GM19328 (cell line): ENCODE results near the gene FANCL.
"Not testable (repeated sequence)": the region's sequence is repeated elsewhere in the genome, so short reads cannot be mapped to it uniquely, and the experiment has no call there.

Experiments
- ATAC-seq: cut with Tn5 transposase; IDR thresholded peaks from one replicate; pipeline ENCODE4 v1.9.1; 2021; ENCODE audit warnings: mild to moderate bottlenecking, moderate library complexity; ENCODE audit not compliant: unreplicated experiment

FANCL gene

GRCh38 chr2:58240670-58241545, at the start of gene FANCL:
Gene FANCL, minus strand, starts transcription at chr2:58241325. Its CDS starts 12 bp downstream, at chr2:58241313.
- peak; percentile 74 for ATAC-seq

- no peak for ATAC-seq
These were observed 47.9 kb upstream of the FANCL start for GRCh38 chr2:58289029-58289428.

GRCh38 chr2:58283931-58284330, 42.8 kb upstream of the FANCL start:
- ATAC-seq: no peak

DNA sequence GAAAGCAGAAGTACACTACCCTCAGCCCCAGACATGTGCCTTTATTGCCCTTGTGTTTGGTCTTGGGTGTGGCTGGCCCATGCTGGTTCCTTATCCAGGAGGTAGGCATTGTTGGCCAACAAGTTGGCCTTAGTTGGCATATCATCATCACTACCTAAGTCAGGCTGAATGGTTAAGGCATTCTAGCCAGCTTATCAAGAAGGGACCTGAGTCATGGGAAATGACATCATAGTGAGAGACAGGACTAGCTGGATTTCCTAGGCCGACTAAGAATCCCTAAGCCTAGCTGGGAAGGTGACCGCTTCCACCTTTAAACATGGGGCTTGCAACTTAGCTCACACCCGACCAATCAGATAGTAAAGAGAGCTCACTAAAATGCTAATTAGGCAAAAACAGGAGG, 34.0 kb upstream of the FANCL start:
- ATAC-seq: not testable (repeated sequence)

DNA sequence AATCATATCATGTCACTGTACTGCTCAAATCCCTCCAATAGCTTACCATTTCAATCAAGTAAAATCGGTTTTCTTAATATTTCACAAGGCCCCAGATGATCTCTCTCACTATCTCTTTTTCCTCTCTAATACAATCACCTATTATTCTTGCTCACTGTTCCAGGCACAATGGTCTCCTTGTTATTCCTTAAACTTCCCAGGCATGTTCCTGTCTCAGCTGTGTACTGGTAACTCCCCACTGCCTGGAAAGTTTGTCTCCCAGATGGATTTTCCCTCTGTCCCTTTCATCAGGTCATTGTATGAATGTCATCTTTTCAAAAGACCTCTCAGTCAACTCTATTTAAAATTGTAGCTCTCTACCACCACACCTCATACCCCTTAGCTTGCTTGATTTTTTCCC, 30.7 kb upstream of the FANCL start:
- no peak for ATAC-seq

- ATAC-seq: no peak
These were observed 27.6 kb upstream of the FANCL start for GRCh38 chr2:58268685-58269084.

DNA sequence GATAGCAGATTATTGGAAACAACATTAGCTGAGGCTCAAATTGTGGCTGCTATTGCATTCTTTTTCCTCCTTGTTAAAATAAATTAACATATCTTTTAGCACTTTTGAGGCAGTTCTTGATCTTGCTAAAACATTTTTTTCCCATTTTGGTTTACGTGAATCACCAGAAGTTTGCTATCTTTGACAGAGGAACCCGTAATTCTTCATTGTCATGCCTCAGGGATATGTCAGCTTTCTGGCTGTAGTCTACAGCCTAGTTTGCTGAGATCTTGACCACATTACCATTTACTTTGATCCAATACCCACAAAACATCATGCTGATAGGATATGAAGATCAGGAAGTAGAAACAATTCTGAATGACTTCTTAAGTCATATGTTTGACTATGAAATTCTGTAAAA, 25.1 kb upstream of the FANCL start:
- no peak for ATAC-seq

- no peak for ATAC-seq
These were observed 20.1 kb upstream of the FANCL start for GRCh38 chr2:58261209-58261608.

- not testable (repeated sequence) for ATAC-seq
These were observed 17.3 kb upstream of the FANCL start for GRCh38 chr2:58258456-58258855.

DNA sequence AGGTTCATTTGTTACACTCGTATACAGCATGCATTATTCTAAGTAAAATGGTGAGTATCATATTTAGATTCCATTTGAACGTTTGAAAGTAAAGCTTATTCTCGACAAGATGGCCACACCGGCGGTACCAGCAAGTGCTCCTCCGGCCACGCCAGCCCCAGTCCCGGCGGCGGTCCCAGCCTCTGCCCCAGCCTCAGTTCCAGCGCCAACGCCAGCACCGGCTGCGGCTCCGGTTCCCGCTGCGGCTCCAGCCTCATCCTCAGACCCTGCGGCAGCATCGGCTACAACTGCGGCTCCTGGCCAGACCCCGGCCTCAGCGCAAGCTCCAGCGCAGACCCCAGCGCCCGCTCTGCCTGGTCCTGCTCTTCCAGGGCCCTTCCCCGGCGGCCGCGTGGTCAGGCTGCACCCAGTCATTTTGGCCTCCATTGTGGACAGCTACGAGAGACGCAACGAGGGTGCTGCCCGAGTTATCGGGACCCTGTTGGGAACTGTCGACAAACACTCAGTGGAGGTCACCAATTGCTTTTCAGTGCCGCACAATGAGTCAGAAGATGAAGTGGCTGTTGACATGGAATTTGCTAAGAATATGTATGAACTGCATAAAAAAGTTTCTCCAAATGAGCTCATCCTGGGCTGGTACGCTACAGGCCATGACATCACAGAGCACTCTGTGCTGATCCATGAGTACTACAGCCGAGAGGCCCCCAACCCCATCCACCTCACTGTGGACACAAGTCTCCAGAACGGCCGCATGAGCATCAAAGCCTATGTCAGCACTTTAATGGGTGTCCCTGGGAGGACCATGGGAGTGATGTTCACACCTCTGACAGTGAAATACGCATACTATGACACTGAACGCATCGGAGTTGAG, 10.4 kb upstream of the FANCL start:
- not testable (repeated sequence) for ATAC-seq

DNA sequence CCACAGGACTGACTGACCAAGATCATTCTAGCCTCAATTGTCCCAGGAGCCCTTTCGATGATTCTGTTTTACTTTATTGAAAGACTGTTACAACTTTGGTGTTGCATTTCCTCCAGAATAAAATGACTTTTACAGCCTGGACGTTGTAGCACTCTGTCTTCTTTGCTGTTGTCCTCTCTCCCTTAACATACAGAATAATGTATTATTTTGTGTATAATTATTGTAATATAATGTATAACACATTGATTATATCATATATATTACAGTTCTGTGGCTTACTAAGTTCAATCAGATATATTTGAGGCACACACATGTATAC, 380 bp upstream of the FANCL start:
- no peak for ATAC-seq

DNA sequence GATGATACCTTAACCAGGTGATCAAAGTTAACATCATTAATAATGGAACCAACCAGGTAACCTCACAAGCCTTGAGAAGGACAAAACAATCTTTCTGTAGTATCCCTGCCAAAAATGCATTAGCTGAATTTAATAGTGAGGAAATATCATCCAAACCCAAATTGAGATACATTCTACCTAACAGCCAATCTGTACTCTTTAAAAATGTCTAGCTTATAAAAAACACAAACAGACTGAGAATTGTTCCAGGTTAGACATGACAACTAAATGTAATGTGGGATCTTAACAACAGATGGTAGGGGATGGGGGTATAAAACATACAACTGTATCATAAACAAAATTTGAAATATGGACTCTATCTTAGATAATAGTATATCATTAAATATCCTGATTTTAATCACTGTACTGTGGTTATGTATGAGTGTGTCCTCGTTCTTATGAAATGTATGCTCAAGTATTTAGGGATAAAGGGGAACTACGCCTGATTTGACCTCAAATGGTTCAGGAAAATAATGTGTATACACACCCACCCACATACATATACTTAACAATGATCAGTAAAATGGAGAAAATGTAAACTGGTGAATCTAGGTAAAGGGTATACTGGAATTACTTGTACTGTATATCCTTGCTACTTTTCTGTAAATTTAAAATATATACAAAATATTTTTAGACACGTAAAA, 1.7 kb downstream of the FANCL start:
- no peak for ATAC-seq

DNA sequence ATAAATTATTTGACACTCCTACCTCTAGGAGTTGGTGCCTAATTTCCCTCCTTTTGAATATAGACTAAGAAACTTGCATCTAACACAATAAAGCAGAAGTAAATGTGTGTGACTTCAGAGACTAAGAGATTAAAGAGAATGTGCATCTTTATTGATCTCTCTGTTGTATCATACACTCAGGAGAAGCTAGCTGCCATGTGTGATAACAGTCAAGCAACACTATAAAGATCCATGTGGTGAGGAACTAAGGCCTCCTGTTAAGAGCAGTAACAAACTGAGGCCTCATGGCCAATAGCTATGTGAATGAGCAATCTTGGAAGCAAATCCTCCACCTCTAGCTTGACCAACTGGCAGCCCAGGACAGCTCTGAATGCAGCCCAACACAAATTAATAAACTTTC, 3.4 kb downstream of the FANCL start:
- ATAC-seq: no peak

DNA sequence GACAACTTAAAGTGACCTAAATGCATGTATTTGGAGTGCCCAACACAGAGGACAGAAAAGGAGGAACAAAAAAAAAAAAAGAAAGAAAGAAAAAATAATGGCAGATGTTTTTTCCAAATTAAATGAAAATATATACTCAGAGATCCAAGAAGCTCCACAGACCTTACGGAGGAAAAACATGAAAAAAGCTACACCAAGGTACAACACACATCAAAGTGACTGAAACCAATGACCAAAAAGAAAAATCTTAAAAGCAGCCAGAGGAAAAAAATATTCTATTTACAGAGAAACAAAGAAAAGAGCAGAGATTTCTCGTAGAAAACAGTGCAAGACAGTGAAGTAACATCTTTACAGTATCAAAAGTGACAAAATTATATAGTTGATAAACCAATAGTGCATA, 5.1 kb downstream of the FANCL start:
- no peak for ATAC-seq

DNA sequence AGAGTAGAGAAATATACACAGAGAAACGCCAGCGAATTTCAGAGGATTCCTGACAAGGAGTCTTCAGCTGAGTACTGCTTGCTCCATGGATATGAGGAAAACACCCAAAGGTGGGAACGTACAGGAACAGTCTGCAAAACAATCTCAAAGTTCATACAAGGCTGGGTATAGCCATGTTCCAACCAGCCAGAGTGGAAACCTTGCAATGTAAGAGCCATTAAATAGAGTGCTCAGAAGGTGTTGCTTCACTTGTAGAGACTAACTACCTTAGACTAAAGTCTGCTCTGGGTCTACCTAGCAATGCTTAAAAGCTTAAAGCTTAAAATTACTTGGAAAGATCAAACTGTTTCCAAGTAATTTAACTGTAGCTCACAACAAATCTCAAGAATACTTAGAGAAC, 6.0 kb downstream of the FANCL start:
- no peak for ATAC-seq

DNA sequence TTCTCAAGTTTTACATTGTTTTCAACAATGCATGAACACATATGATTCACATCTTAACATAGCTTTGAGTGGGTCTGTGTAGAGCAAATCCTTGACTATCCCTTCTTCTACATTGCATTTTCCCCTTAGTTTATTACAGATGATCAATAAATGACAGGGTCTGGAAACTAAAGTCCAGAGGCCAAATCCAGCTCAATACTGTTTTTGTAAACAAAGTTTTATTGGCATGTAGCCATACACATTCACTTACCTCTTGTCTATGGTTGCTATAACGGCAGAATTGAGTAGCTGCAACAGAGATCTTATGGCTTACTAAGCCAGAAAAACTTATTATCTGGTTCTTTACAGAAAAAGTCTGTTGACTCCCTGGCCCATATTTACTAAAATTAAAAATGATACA, 12.8 kb downstream of the FANCL start:
- ATAC-seq: no peak

DNA sequence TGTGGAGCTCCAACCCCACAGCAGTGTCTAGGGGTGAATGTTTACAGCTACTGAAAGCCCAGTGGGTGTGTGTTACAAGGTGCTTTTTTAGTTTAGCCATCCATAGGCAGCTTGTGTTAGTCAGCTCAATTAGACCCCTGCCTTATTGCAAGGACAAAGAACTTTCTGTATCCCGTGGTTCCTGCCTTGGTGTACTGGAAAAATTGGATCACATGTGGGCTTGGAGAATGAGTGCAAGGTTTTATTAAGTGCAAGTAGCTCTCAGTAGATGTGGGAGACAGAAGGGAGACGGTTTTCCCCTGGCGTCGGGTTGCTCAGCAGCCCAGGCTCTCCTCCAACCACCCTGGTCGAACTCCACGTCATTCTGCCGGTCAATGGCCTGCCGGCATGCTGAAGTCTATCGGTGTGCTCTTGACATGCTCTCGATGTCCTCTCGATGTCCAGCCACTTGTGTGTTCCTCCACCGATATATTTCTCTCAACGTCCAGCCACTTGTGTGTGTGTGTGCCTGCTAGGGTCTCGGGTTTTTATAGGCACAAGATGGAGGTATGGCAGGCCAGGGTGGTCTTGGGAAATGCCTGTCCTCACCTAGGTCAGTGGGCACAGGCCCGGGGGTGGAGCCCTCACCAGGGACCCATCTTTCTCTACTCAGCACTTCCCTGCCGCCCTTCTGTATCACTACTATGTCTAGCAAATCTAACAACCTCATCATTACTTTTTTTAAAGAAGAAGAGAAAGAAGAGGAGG, 13.8 kb downstream of the FANCL start:
- ATAC-seq: no peak

- ATAC-seq: no peak
These were observed 19.2 kb downstream of the FANCL start for GRCh38 chr2:58221909-58222308.

DNA sequence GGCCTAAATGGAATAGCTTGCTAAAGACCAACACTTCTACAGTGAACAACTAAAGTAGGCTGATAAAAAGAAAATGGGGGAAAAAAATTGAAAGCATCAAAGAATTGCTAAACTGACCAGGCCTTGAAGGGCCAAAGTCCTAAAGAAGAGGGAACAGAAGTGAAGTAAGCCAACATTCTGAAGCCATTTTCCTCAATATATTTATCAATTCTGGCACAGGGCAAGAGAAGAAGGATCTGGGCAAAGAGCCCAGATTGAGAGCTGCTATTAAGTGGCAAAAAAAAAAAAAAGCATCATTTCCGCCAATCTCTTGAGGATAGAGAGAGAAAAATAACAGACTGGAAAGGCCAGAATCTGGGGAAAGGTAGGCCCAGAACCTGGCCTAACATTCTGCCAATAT, 25.7 kb downstream of the FANCL start:
- ATAC-seq: no peak

DNA sequence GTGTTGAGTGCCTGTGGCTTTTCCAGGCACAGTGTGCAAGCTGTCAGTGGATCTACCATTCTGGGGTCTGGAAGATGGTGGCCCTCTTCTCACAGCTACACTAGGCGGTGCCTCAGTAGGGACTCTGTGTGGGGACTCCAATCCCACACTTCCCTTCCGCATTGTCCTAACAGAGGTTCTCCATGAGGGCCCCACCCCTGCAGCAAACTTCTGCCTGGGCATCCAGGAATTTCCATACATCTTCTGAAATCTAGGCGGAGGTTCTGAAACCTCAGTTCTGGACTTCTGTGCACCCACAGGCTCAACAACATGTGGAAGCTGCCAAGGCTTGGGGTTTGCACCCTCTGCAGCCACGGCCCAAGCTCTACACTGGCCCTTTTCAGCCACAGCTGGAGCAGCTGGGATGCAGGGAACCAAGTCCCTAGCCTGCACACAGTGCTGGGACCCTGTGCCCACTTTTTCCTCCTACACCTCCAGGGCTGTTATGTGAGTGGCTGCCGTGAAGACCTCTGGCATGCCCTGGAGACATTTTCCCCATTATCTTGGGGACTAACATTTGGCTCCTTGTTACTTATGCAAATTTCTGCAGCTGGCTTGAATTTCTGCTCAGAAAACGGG, 30.1 kb downstream of the FANCL start:
- not testable (repeated sequence) for ATAC-seq
